GM23338 (cell line): Measurements from ENCODE around the gene FOXP4. TPM values are rescaled to one million over a fixed set of nuclear protein-coding genes. Genes with fewer than 3 reads are reported as not detected.

ENCODE experiments used
- ATAC-seq: fragments of 200-7000 bp; cut with Tn5 transposase; 3 replicates; pipeline ENCODE4 v1.9.1; 2020
- DNase-seq: peaks from one replicate; pipeline ENCODE4 v3.0.0-alpha.2; 2015; ENCODE audit warnings: low spot score
- H2AFZ ChIP-seq: fragments of 200-600 bp; sonication (generic); 2 replicates; pipeline ENCODE4 v1.8.0; 2016; ENCODE audit warnings: antibody characterized with exemption, mild to moderate bottlenecking, moderate library complexity
- H3F3A ChIP-seq: fragments of 200-600 bp; sonication (generic); replicated peaks from 2 replicates; pipeline ENCODE4 v1.8.0; 2017; ENCODE audit warnings: antibody characterized with exemption, mixed run types, low read depth
- H3K27ac ChIP-seq: fragments of 200-600 bp; sonication (generic); 2 replicates; pipeline ENCODE4 v1.6.1; 2016; ENCODE audit warnings: low read depth
- H3K27me3 ChIP-seq: fragments of 200-600 bp; sonication (generic); 2 replicates; pipeline ENCODE4 v1.8.0; 2016; ENCODE audit warnings: mild to moderate bottlenecking, mixed run types, moderate library complexity; ENCODE audit not compliant: insufficient read depth
- H3K36me3 ChIP-seq: fragments of 200-600 bp; sonication (generic); 2 replicates; pipeline ENCODE4 v1.8.0; 2016; ENCODE audit warnings: mild to moderate bottlenecking; ENCODE audit not compliant: insufficient read depth
- H3K4me1 ChIP-seq: fragments of 200-600 bp; sonication (generic); 2 replicates; pipeline ENCODE4 v1.8.0; 2016; ENCODE audit warnings: mild to moderate bottlenecking, moderate library complexity; ENCODE audit not compliant: insufficient read depth
- H3K4me2 ChIP-seq: fragments of 200-600 bp; sonication (generic); 2 replicates; pipeline ENCODE4 v1.7.1; 2017; ENCODE audit warnings: mixed run types
- H3K4me3 ChIP-seq: fragments of 200-600 bp; sonication (generic); 2 replicates; pipeline ENCODE4 v1.6.1; 2016; ENCODE audit warnings: mixed run types
- H3K79me2 ChIP-seq: fragments of 200-600 bp; sonication (generic); replicated peaks from 2 replicates; pipeline ENCODE4 v1.8.0; 2017; ENCODE audit warnings: mild to moderate bottlenecking; ENCODE audit not compliant: insufficient read depth
- H3K9me2 ChIP-seq: fragments of 200-600 bp; sonication (generic); 2 replicates; pipeline ENCODE4 v1.8.0; 2017; ENCODE audit not compliant: insufficient read depth
- H4K20me1 ChIP-seq: fragments of 200-600 bp; sonication (generic); replicated peaks from 2 replicates; pipeline ENCODE4 v1.8.0; 2017; ENCODE audit warnings: mild to moderate bottlenecking; ENCODE audit not compliant: insufficient read depth
- H3K27ac Mint-ChIP-seq: 2 replicates; pipeline ENCODE4 v1.8.0; 2020; ENCODE audit warnings: inconsistent platforms, mild to moderate bottlenecking, moderate library complexity, mixed read lengths
- H3K27me3 Mint-ChIP-seq: 3 replicates; pipeline ENCODE4 v1.8.0; 2022; ENCODE audit warnings: low read depth, mild to moderate bottlenecking, moderate library complexity, mixed read lengths, inconsistent platforms; ENCODE audit not compliant: insufficient read depth, poor library complexity
- H3K36me3 Mint-ChIP-seq: 3 replicates; pipeline ENCODE4 v1.8.0; 2021; ENCODE audit warnings: low read depth, mild to moderate bottlenecking, inconsistent platforms, moderate library complexity, mixed read lengths
- H3K4me1 Mint-ChIP-seq: 3 replicates; pipeline ENCODE4 v1.8.0; 2020; ENCODE audit warnings: mild to moderate bottlenecking, inconsistent platforms, mixed read lengths
- H3K4me3 Mint-ChIP-seq: 3 replicates; pipeline ENCODE4 v1.8.0; 2021; ENCODE audit warnings: moderate library complexity, mild to moderate bottlenecking, inconsistent platforms, mixed read lengths
- H3K9me3 Mint-ChIP-seq: 3 replicates; pipeline ENCODE4 v1.8.0; 2020; ENCODE audit warnings: moderate library complexity, mild to moderate bottlenecking, inconsistent platforms, mixed read lengths
- CREB1 ChIP-seq: fragments of 250-450 bp; sonication (Bioruptor Pico); IDR thresholded peaks from 2 replicates; pipeline ENCODE4 v1.5.0; 2020; ENCODE audit warnings: low read depth, mild to moderate bottlenecking, moderate library complexity
- EZH2 ChIP-seq: fragments of 200-600 bp; sonication (generic); IDR thresholded peaks from one replicate; pipeline ENCODE4 v1.8.0; 2017; ENCODE audit warnings: antibody characterized with exemption, mild to moderate bottlenecking, low read depth; ENCODE audit not compliant: unreplicated experiment
- EZH2phosphoT487 ChIP-seq: fragments of 200-600 bp; sonication (generic); IDR thresholded peaks from one replicate; pipeline ENCODE4 v1.8.1; 2018; ENCODE audit warnings: antibody characterized with exemption; ENCODE audit not compliant: unreplicated experiment
- NANOG ChIP-seq: IDR thresholded peaks from 2 replicates; pipeline ENCODE4 v1.6.1; 2016; ENCODE audit warnings: antibody characterized with exemption, borderline replicate concordance
- POLR2AphosphoS5 ChIP-seq: IDR thresholded peaks from 2 replicates; pipeline ENCODE4 v1.6.1; 2016; ENCODE audit warnings: antibody characterized with exemption, low read depth
- ZNF114 ChIP-seq: fragments of 250-450 bp; sonication (Bioruptor Pico); IDR thresholded peaks from 2 replicates; pipeline ENCODE4 v1.5.0; 2020; ENCODE audit warnings: mild to moderate bottlenecking, moderate library complexity
- ZNF331 ChIP-seq: fragments of 250-450 bp; sonication (Bioruptor Pico); IDR thresholded peaks from 2 replicates; pipeline ENCODE4 v1.5.0; 2020; ENCODE audit warnings: low read depth, mild to moderate bottlenecking, moderate library complexity
- polyA plus RNA-seq: library from polyadenylated mRNA; unstranded; fragments of >200 nt; fragmentation: Nextera tagmentation; extraction: Ambion mirVana; gene quantifications from 2 replicates; pipeline ENCODE4 v1.2.1, GENCODE V29; 2016
- total RNA-seq: library from RNA; depleted of rRNA; stranded (reverse); fragments of >200 nt; shearing (Covaris generic); gene quantifications from 2 replicates; pipeline ENCODE4 v1.2.3, GENCODE V29; 2014
- TF ChIP-seq, protein P1 (sequence below): IDR thresholded peaks from 2 replicates; pipeline ENCODE4 v1.6.1; 2016; ENCODE audit warnings: antibody characterized with exemption
- TF ChIP-seq, protein P2 (sequence below): IDR thresholded peaks from one replicate; pipeline ENCODE4 v1.6.1; 2018; ENCODE audit warnings: antibody characterized with exemption; ENCODE audit not compliant: unreplicated experiment

FOXP4 gene
- total and polyA plus RNA-seq, 2 experiments from 2014 or later: 5.1 to 13.5 TPM

DNA sequence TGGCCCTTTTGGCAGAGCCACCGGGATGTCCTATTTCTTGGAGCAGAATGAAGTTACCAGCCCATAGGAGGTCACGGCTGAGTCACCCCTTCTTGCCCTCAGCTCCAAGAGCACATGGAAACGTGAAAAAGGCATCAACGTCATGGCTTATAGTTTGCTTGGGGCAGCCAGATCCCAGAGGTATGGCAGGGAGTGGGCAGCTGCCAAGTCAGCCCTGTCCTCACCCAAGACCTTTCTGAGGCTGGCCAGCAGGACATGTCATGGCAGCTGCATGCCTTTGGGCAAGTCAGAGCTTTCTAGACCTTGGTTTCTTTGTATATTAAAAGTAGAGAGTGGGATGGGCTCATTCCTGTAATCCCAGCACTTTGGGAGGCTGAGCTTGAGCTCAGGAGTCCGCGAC, 83.9 kb downstream of the FOXP4 start (continued):
- TF ChIP-seq, protein P1, sequence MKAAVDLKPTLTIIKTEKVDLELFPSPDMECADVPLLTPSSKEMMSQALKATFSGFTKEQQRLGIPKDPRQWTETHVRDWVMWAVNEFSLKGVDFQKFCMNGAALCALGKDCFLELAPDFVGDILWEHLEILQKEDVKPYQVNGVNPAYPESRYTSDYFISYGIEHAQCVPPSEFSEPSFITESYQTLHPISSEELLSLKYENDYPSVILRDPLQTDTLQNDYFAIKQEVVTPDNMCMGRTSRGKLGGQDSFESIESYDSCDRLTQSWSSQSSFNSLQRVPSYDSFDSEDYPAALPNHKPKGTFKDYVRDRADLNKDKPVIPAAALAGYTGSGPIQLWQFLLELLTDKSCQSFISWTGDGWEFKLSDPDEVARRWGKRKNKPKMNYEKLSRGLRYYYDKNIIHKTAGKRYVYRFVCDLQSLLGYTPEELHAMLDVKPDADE: no peak
- TF ChIP-seq EZH2: no peak
- no peak for TF ChIP-seq NANOG

DNA sequence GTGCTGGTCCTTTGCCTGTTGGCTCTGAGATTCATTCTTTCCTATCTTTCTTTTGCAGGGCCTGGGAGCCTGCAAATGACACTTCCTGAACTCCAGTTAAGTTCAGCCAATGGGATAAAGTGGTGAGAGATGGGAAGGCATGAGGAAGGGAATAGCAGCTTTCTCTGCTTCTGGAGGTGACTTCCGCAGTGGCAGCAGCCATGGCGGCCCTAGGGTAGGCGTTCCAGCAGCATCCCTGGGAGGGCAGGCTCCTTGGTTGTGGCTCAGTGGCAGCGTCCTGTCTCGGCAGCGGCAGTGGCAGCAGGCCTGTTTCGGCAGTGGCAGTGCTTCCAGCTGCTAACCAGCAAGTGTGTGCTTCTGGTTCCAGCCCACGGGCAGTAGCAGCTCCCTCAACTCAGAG, 84.8 kb downstream of the FOXP4 start:
- TF ChIP-seq CREB1 (CRISPR knock-in tag) (no peak), EZH2 (no peak), NANOG (no peak), ZNF114 (CRISPR knock-in tag) (no peak), ZNF331 (CRISPR knock-in tag) (no peak), EZH2phosphoT487 (no peak), POLR2AphosphoS5 (no peak)
- TF ChIP-seq, protein P1: no peak
- TF ChIP-seq, protein P2, sequence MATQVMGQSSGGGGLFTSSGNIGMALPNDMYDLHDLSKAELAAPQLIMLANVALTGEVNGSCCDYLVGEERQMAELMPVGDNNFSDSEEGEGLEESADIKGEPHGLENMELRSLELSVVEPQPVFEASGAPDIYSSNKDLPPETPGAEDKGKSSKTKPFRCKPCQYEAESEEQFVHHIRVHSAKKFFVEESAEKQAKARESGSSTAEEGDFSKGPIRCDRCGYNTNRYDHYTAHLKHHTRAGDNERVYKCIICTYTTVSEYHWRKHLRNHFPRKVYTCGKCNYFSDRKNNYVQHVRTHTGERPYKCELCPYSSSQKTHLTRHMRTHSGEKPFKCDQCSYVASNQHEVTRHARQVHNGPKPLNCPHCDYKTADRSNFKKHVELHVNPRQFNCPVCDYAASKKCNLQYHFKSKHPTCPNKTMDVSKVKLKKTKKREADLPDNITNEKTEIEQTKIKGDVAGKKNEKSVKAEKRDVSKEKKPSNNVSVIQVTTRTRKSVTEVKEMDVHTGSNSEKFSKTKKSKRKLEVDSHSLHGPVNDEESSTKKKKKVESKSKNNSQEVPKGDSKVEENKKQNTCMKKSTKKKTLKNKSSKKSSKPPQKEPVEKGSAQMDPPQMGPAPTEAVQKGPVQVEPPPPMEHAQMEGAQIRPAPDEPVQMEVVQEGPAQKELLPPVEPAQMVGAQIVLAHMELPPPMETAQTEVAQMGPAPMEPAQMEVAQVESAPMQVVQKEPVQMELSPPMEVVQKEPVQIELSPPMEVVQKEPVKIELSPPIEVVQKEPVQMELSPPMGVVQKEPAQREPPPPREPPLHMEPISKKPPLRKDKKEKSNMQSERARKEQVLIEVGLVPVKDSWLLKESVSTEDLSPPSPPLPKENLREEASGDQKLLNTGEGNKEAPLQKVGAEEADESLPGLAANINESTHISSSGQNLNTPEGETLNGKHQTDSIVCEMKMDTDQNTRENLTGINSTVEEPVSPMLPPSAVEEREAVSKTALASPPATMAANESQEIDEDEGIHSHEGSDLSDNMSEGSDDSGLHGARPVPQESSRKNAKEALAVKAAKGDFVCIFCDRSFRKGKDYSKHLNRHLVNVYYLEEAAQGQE: no peak
- Histone ChIP-seq H3K4me1 (peaks cover 15% of the 10 kb centered on the region; the same call in 1 of the 2 replicates), H3K27ac (no peak overlapping the region), H2AFZ (peak overlapping the region; percentile 84; the same call in 1 of the 2 replicates), H4K20me1 (no peaks in the 10 kb centered on the region), H3F3A (0 out of 2 replicates have a peak, but pooled peaks cover 3% of the 10 kb centered on the region), H3K36me3 (no peaks in the 10 kb centered on the region), H3K79me2 (no peaks in the 10 kb centered on the region), H3K27me3 (peaks cover 20% of the 10 kb centered on the region), H3K9me2 (no peaks in the 10 kb centered on the region), H3K4me2 (no peak overlapping the region), H3K4me3 (no peak overlapping the region)
- peaks cover 21% of the 10 kb centered on the region for H3K27me3 Mint-ChIP-seq
- peaks cover 16% of the 10 kb centered on the region for H3K4me1 Mint-ChIP-seq
- H3K4me3 Mint-ChIP-seq: no peak overlapping the region
- H3K9me3 Mint-ChIP-seq: no peaks in the 10 kb centered on the region
- no peak overlapping the region for H3K27ac Mint-ChIP-seq
- DNase-seq: no peak
- ATAC-seq: peak; percentile 26
- H3K36me3 Mint-ChIP-seq: no peaks in the 10 kb centered on the region
